ENCODE data around the gene PTPRE.
"Not testable (repeated sequence)": the region's sequence is repeated elsewhere in the genome, so short reads cannot be mapped to it uniquely, and the experiment has no call there.

The PTPRE gene

DNA sequence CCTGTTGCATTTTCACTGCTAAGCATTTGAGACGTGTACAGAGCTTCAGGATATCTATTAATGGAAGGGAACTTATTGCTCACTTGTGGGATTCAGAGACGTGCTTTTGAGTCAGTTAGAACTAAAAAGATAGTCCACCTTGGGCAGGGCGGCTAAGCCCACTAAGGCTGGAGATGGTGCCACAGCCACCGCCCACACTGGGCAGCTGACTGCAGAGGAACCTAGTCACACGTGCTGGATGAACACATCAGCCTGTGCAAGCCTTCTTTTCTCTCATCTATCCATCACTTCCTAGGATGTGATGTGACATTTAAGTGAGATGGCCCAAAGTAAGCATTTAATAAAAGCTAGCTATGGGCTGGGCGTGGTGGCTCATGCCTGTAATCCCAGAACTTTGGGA is 78.0 kb downstream of the PTPRE start:
- no peak for DNase-seq

DNA sequence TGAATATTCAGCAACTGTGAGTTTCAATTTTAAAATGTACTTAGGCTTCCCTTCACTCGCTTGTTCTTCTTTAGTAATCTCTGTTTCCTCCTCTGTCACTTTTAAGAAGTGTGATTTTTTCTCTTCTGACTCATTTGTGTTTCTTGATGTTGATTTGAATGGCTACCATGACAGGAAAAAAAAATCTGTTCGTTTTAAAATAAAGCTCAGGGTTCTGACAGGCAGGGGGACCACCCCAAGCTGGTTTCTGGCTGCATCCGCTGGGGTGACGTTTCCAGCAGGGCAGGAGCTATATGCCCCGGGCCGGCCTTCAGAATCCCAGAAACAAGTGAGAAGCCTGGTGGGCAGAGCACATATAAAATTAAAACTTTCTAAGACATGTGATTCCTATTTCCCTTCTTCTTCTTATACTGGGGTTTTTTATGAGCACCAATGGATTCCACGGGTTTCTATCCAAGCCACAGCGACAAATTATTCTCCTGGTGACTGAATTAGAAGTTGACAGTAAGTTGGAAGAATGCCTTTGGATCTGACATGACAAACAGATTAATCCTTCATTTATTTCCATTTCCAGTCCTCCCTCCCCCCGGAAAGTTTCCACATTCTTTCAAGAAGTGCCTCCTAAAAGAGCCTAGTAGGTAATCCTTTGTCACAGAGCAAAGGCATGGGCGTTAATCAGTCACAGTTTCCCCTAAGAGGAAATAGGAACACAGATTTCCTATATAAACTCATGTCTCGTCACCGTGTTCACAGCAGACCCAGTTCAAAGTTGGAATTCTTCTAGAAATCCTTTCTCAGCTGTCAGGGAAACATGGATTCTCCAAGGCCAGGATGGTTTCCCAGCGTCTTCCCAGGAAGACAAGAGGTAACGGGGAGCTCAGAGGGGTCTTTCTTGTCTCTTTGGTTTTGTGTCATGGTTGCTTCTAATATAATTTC is 79.9 kb downstream of the PTPRE start:
- no peak for DNase-seq

GRCh38 chr10:127987467-127988380 is 80.8 kb downstream of the PTPRE start:
- no peak for DNase-seq

DNA sequence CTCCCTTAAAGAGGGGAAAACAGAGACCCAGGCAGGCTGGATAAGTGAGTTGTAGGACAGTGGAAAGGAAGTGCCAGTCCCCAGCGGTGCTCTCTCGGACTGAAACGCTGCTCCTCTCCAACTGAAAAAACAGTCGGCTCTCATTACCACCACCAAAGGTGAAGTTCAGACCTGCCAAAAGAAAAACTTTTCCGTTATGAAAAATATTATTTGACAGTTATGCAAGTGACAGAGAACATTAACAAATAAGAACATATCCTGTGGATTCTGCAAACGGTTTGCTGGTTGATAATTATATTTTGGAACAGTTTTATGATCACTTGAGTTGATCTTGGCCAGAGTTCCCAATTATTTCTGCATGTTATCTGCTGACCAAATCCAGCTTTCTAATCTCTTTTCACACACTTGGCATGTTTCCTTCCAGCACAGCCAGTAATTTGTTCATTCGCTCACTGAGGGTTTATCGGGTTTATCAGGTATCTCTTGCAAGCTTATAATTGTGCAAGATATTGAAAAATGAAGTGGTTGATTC is 82.6 kb downstream of the PTPRE start:
- no peak for DNase-seq

GRCh38 chr10:127990132-127990788 is 83.4 kb downstream of the PTPRE start:
- DNase-seq, result not testable (repeated sequence)

DNA sequence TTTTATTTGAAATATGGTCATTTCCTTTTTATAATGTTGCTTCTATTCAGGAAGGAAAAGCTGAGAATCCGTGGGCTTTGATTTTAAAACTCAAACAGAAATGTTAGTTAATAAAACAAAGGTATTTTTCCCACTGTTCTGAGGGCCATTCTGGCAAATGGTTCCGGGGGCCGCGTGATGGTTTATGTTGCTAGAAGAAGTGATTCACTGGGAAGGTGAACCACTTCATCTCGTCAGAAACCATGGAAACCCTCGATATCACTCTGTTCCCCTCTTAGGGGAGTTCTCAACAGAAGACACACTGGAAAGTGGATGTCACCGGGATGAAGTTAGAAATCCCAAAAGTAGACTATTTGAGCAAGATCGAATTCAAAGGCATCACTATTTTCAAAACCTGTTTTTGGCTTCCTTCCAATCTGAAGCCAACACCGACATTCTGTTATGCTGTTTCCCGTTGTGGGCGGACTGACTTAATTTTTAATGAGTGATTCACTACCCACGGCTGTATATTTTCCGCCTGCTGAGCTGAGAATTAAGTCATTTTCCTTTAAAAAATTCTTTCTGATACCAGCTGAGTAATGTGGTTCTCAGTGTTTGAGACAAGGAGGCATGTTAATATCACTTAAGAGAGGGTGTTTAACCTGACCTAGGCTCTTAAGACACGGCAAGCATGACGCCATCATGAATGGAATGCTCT is 84.1 kb downstream of the PTPRE start:
- peak; percentile 36 for DNase-seq

- DNase-seq, result no peak
These were observed 84.8 kb downstream of the PTPRE start for GRCh38 chr10:127991543-127992255.

- DNase-seq, result no peak
These were observed 85.5 kb downstream of the PTPRE start for GRCh38 chr10:127992376-127992775.

DNA sequence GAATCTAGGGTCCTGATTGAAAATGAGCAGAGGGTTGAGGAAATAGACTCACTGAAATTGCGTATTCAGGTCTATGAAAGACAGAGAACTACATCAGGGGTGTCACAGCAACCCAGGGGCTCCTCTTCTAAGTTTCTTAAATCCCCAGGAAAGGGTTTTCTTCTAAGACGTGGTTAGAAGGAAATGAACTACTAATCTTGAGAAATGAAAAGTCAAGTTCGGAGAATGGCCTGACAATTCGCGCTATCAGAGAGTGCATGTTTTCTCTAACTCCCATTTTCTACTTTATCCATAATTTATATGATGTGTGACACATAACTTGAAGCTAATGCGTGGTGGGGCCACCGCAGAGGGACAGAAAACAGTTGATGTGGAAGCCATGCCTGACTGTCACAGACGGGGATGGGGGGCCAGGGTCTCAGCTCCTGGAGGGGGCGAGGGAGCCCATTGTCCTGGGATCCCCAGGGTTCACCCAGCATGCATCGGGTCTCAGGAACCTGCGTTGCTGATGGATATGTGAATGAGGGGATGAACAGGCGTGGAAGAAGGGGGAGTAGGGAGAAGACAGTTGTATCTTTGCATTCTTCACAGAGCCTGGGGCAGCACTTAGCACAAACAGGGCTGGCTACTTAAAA is 86.3 kb downstream of the PTPRE start:
- DNase-seq, result no peak

DNA sequence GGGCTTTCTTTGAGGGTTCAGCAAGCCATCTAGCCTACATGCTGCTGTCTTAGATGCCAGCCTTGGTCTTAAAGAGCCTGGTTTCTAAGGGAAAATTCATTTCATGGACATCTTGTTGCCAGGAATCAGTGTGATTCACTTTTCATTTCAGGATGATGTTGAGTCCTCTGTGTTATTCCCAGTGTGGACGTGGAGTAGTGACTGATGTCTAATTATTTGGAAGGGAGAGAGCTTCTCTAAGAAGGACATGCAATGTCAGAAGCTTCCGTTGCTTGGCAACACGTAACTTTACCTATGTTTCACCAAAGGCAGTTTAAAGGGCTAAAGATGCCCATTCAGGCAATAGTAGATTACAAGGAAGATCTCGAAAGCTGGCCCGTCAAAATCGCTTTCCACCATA is 89.0 kb downstream of the PTPRE start:
- DNase-seq, result no peak

- DNase-seq, result no peak
These were observed 89.7 kb downstream of the PTPRE start for GRCh38 chr10:127996586-127996985.

DNA sequence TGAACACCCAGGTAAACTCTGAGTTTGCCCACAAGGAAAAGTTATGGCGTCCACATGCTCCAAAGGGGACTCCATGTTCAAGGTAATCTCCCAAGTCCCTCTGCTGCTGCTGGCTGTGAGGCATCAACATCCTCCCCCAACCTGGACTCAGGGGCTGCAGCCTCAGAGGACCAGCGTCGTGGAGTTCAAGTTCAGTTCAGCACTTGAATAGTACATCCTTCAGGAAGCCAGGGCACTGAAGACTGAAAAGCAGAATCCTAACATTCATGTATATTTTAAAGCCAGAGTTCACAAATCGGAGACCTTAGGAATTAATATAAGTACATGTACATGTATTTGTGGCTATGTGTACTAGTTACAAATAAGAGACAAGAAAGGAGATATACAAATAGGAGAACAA is 90.4 kb downstream of the PTPRE start:
- no peak for DNase-seq

- DNase-seq, result no peak
These were observed 91.0 kb downstream of the PTPRE start for GRCh38 chr10:127997937-127998336.

DNA sequence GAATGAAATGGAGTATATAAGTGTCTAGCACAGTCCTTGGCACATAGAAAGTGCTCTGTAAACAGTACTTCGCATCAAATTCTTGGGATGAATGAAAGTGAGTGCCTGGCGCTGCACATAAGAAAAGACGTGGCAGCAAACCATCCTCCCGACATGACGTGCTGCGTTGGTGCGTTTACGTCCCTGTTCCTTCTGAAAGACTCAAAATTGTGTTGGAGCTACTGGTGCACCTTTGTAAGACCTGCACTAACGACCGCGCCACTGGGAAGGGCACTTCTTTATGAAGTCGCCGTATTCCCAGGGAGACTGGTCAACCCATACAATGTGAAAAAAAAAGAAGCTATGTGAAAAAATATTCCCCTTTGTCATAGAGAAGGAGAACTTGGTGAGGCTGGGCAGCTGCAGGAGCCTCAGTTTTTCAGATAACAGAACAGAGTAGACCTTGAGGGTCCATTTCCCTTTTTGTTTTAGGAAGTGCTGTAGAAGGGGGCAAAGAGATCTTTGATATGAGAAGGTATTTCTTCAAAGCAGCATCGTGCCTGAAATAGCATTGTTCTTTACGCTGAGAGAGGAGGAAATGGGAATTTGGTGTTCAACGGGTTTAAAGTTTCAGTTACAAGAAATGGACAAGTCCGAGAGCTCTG is 91.7 kb downstream of the PTPRE start:
- no peak for DNase-seq

GRCh38 chr10:127999297-128000129 is 92.6 kb downstream of the PTPRE start:
- DNase-seq, result no peak

GRCh38 chr10:128000471-128001362 is 93.8 kb downstream of the PTPRE start:
- no peak for DNase-seq

GRCh38 chr10:128001363-128001745 is 94.5 kb downstream of the PTPRE start:
- no peak for DNase-seq

GRCh38 chr10:128001849-128002248 is 94.9 kb downstream of the PTPRE start:
- no peak for DNase-seq

GRCh38 chr10:128003521-128003920 is 96.6 kb downstream of the PTPRE start:
- DNase-seq, result no peak
